Large intestine (tissue), 3 donors: Measurements from ENCODE around the gene EMC8. TPM values are rescaled to one million over a fixed set of nuclear protein-coding genes. Genes with fewer than 3 reads are reported as not detected.
A peak's percentile ranks its signal among the peaks of the same experiment; 100 is the strongest.

ENCODE experiments used
- DNase-seq, 2 donors: peaks; one replicate each; pipeline versions ENCODE4 v3.0.0 to v3.0.0-alpha.2; 2013
- H3K27ac ChIP-seq: one replicate; pipeline ENCODE4 v1.5.1; 2013; ENCODE audit warnings: low read length
- H3K27me3 ChIP-seq: 2 replicates; pipeline ENCODE4 v1.6.1; 2013; ENCODE audit warnings: low read length; ENCODE audit not compliant: control insufficient read depth, insufficient read depth
- H3K36me3 ChIP-seq: 2 replicates; pipeline ENCODE4 v1.6.1; 2013; ENCODE audit warnings: low read length; ENCODE audit not compliant: control insufficient read depth, insufficient read depth
- H3K4me1 ChIP-seq: one replicate; pipeline ENCODE4 v1.6.1; 2013; ENCODE audit warnings: low read length; ENCODE audit not compliant: control insufficient read depth, insufficient read depth
- H3K4me3 ChIP-seq: one replicate; pipeline ENCODE4 v1.5.1; 2013; ENCODE audit warnings: low read length
- H3K9me3 ChIP-seq: one replicate; pipeline ENCODE4 v1.6.1; 2013; ENCODE audit warnings: mild to moderate bottlenecking, low read depth, low read length, moderate library complexity; ENCODE audit not compliant: control insufficient read depth
- whole genome bisulfite sequencing: methylation state at CpG from one replicate; pipeline ENCODE4 v1.1.5; 2013; ENCODE audit warnings: low lambda C conversion rate; ENCODE audit not compliant: insufficient coverage; 5-methylcytosine and 5-hydroxymethylcytosine counted together
- polyA plus RNA-seq: library from polyadenylated mRNA; unstranded; fragments of 120-200 nt; gene quantifications from one replicate; pipeline ENCODE4 v1.2.1, GENCODE V29; 2013

Gene EMC8
- polyA plus RNA-seq, 1 donor: 25.2 TPM

- Histone ChIP-seq H3K27me3 (no peaks in the 10 kb centered on the region), H3K36me3 (no peaks in the 10 kb centered on the region), H3K4me1 (peaks cover 45% of the 10 kb centered on the region), H3K27ac (peak overlapping the region; percentile 89), H3K4me3 (no peak overlapping the region), H3K9me3 (no peaks in the 10 kb centered on the region)
- DNase-seq: peak in 1 of 2 donors; percentile 48
- WGBS: no CpG with 5 or more reads among the region's 10 CpGs
These were observed 64.9 kb downstream of the EMC8 start for GRCh38 chr16:85734311-85735017.

DNA sequence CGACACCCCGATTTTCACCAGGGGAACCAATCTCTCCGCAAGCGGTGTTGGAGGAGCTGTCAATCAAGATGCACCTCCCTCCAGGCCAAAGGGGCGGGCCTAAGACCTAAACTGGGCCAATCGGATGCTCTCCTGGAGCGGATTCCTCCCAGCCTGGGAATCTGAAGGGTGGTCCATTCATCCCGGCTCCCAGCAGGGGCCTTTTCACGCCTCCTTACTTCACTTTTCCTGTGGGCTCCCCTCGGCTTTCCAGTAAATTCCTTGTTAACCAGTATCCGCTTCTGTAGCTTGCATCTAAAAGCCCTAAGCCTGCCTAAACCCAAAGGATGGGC, 65.5 kb downstream of the EMC8 start:
- Histone ChIP-seq H3K27ac (peak overlapping the region; percentile 89), H3K4me3 (no peak overlapping the region), H3K4me1 (peaks cover 46% of the 10 kb centered on the region), H3K36me3 (no peaks in the 10 kb centered on the region), H3K9me3 (no peaks in the 10 kb centered on the region), H3K27me3 (no peaks in the 10 kb centered on the region)
- no peak for DNase-seq
- no CpG with 5 or more reads among the region's 11 CpGs for WGBS

- H3K36me3 ChIP-seq: no peaks in the 10 kb centered on the region
- DNase-seq: peak; percentile 84 to 88
- H3K27me3 ChIP-seq: no peaks in the 10 kb centered on the region
- peaks cover 46% of the 10 kb centered on the region for H3K4me1 ChIP-seq
- H3K27ac ChIP-seq: peak overlapping the region; percentile 89
- 80% methylated on average over 1 of the region's 13 CpGs for WGBS
- no peaks in the 10 kb centered on the region for H3K9me3 ChIP-seq
- no peak overlapping the region for H3K4me3 ChIP-seq
These were observed 66.0 kb downstream of the EMC8 start for GRCh38 chr16:85733155-85733838.

- peak overlapping the region; percentile 66 for H3K27ac ChIP-seq
- no peaks in the 10 kb centered on the region for H3K27me3 ChIP-seq
- no CpG with 5 or more reads among the region's 5 CpGs for WGBS
- peaks cover 46% of the 10 kb centered on the region for H3K4me1 ChIP-seq
- peak in 1 of 2 donors; percentile 84 for DNase-seq
- no peaks in the 10 kb centered on the region for H3K9me3 ChIP-seq
- H3K36me3 ChIP-seq: peaks cover 1% of the 10 kb centered on the region
- no peak overlapping the region for H3K4me3 ChIP-seq
These were observed 68.2 kb downstream of the EMC8 start for GRCh38 chr16:85731179-85731578.

DNA sequence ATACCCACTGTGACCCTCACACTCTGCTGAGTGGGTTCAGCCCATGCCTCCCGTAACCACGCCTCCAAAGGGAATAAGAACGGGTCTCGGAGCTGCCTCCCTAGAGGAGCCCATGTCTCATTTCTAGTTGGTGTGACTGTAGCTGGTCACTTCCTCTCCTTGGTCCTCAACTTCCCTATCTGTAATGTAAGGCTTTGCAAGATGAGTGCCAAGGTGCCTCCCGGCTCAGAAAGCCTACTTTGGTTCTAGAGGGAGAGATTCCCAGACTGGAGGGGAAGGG, 69.2 kb downstream of the EMC8 start:
- Histone ChIP-seq H3K36me3 (peaks cover 5% of the 10 kb centered on the region), H3K9me3 (no peaks in the 10 kb centered on the region), H3K27ac (peak overlapping the region; percentile 66), H3K27me3 (no peaks in the 10 kb centered on the region), H3K4me1 (peaks cover 49% of the 10 kb centered on the region), H3K4me3 (no peak overlapping the region)
- no peak for DNase-seq
- no CpG with 5 or more reads among the region's 5 CpGs for WGBS

DNA sequence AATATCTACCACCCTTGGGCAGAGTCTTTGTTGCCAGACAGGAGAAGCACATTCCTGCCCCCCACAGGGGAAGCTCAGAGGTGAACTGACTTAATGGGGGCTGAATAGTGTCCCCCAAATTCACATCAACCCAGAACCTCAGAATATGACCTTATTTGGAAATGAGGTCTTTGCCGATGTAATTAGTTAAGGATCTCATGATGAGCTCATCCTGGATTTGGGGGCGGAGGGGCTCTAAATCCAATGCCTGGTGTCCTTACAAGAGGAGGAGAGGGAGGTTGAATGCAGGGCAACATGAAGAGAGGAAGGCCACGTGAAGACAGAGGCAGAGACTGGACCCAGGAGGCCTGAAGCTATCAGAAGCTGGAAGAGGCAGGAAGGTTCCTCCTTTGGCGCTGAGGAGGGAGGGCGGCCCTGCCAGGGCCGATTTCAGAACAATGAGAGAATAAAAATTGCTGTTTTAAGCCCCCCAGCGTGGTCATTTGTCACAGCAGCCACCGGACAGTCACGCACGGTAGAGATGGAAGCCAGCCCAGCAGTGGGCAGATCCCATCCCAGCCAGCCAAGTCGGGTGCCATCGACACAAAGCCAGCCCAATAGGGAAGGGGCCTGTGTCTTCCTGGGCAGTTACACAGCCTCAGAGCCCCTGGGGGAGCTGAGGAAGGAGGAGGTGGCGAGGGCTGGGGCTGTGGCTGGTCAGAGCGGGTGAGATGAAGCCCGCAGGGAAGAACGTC, 69.7 kb downstream of the EMC8 start:
- Histone ChIP-seq H3K4me3 (no peak overlapping the region), H3K27ac (no peak overlapping the region), H3K27me3 (no peaks in the 10 kb centered on the region), H3K9me3 (peaks cover 3% of the 10 kb centered on the region), H3K36me3 (peaks cover 5% of the 10 kb centered on the region), H3K4me1 (peaks cover 49% of the 10 kb centered on the region)
- WGBS: 100% methylated on average over 1 of the region's 16 CpGs
- DNase-seq: no peak

DNA sequence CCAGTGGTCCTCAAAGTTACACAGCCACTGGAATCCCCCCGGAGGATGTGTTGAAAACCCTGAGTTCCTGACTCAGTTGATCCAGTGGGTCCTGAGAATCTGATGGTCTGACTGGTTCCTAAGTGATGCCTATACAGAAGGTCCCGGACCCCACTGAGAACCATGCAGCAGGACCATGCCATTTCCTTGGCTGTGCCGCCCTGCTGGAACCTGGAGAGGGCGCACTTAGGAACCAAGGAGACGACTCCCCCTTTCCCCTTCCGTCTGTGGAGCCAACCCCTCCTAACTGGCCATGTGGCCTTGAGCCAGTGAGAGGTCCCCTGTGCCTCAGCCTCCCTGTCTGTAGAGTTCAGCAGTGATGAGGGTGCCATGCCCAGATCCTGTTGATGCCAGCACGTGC, 70.5 kb downstream of the EMC8 start:
- no peak overlapping the region for H3K4me3 ChIP-seq
- no peak overlapping the region for H3K27ac ChIP-seq
- peaks cover 3% of the 10 kb centered on the region for H3K9me3 ChIP-seq
- H3K4me1 ChIP-seq: peaks cover 48% of the 10 kb centered on the region
- peaks cover 5% of the 10 kb centered on the region for H3K36me3 ChIP-seq
- DNase-seq: no peak
- WGBS: no CpG with 5 or more reads among the region's 7 CpGs
- H3K27me3 ChIP-seq: no peaks in the 10 kb centered on the region

Other genes starting within 250 kb of the EMC8 start
- gene GSE1, start 186.2 kb downstream of the EMC8 start, polyA plus RNA-seq: 94.9 TPM
- gene GINS2, start 110.6 kb downstream of the EMC8 start, polyA plus RNA-seq: 10.2 TPM
- gene C16orf74, start 48.4 kb downstream of the EMC8 start, polyA plus RNA-seq: 6.6 TPM
- 492 TPM for gene COX4I1, start 151 bp upstream of the EMC8 start, polyA plus RNA-seq
- 35.4 TPM for gene IRF8, start 99.6 kb upstream of the EMC8 start, polyA plus RNA-seq